ENCODE results near the gene ARHGEF28. TPM values are rescaled to one million over a fixed set of nuclear protein-coding genes. Genes with fewer than 3 reads are reported as not detected.
A peak's percentile ranks its signal among the peaks of the same experiment; 100 is the strongest.

The ARHGEF28 gene
- total and polyA plus RNA-seq, 2 donors (not counting 1 experiment from before 2014, with no cell fraction given): 2.3 to 34.3 TPM

DNA sequence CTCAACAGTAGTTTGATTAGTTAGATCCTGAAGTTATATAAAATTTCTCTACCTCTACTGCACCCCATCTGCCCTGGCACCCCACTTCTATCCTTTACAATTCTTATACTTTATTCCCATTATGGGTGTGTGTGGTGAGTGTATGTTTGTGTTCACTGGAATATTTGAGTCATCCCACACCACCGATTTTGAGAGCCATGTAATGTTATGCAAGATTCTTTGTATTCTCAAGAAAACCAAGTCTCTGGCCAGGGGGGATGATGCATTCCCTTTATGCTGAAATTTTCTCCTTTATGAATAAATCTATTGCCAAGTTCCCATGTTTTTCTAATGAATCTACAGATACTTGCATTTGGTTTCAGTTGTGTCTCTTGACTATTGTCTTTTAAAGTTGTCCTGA is 266.8 kb downstream of the ARHGEF28 start:
- H3K4me3 ChIP-seq (replicated peaks in 1 of 4; ENCODE audit: control extremely low read depth in 1 of 4, insufficient read depth in 1 of 4, low read depth in 3 of 4, low read length in 4 of 4): no peak overlapping the region
- H3K4me1 ChIP-seq (ENCODE audit: control insufficient read depth, extremely low read depth, insufficient read depth, low read length): peaks cover 4% of the 10 kb centered on the region
- no peak overlapping the region for H3K9ac ChIP-seq (ENCODE audit: insufficient read depth, low read length)
- DNase-seq (ENCODE audit: low read depth in 2 of 2): peak; percentile 93 to 95
- H4K20me1 ChIP-seq (ENCODE audit: control insufficient read depth, extremely low read depth, insufficient read depth, low read length): no peaks in the 10 kb centered on the region
- no peak overlapping the region for H2AFZ ChIP-seq (ENCODE audit: low read length)
- no peak for TF ChIP-seq CTCF (conservative IDR thresholded peaks at IDR 0.05 in 1 of 2, IDR thresholded peaks at IDR 0.05 in 1 of 2; ENCODE audit: low read depth in 1 of 2, low read length in 2 of 2)
- no peaks in the 10 kb centered on the region for H3K9me3 ChIP-seq (ENCODE audit: control insufficient read depth, insufficient read depth, low read depth, low read length)
- no peaks in the 10 kb centered on the region for H3K36me3 ChIP-seq (ENCODE audit: control insufficient read depth, insufficient read depth, low read length)
- H3K79me2 ChIP-seq (ENCODE audit: control insufficient read depth, insufficient read depth, low read length): no peaks in the 10 kb centered on the region
- H3K27ac ChIP-seq (ENCODE audit: insufficient read depth, low read length): peak overlapping the region; percentile 29
- H3K4me2 ChIP-seq (ENCODE audit: extremely low read depth, insufficient read depth, low read length): no peak overlapping the region
- no peaks in the 10 kb centered on the region for H3K27me3 ChIP-seq (ENCODE audit: control insufficient read depth, insufficient read depth, low read length)

DNA sequence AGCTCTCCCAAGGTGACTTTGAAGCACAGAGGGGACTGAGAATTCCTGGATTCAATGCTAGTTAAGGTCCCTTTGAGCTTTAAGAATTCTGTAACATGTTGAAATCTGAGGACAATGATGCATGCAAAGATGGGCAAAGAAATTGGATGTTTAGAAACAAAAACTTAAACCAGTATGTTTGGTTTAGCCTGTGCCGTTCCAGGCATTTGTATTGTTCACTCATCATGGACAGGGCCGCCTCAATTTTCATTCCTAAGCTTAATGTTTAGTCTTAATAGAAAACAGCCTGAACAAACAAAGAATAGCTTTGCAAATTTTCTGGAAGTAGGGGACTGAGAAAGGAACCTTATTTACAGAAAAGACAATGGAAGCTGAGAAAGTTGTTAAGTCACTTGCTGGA is 267.8 kb downstream of the ARHGEF28 start:
- Histone ChIP-seq H3K27me3 (ENCODE audit: control insufficient read depth, insufficient read depth, low read length) (no peaks in the 10 kb centered on the region), H4K20me1 (ENCODE audit: control insufficient read depth, extremely low read depth, insufficient read depth, low read length) (no peaks in the 10 kb centered on the region), H3K4me1 (ENCODE audit: control insufficient read depth, extremely low read depth, insufficient read depth, low read length) (peaks cover 4% of the 10 kb centered on the region), H3K4me2 (ENCODE audit: extremely low read depth, insufficient read depth, low read length) (no peak overlapping the region), H3K36me3 (ENCODE audit: control insufficient read depth, insufficient read depth, low read length) (no peaks in the 10 kb centered on the region), H3K9me3 (ENCODE audit: control insufficient read depth, insufficient read depth, low read depth, low read length) (no peaks in the 10 kb centered on the region), H3K79me2 (ENCODE audit: control insufficient read depth, insufficient read depth, low read length) (no peaks in the 10 kb centered on the region), H2AFZ (ENCODE audit: low read length) (no peak overlapping the region), H3K27ac (ENCODE audit: insufficient read depth, low read length) (no peak overlapping the region), H3K9ac (ENCODE audit: insufficient read depth, low read length) (no peak overlapping the region), H3K4me3 (replicated peaks in 1 of 4; ENCODE audit: control extremely low read depth in 1 of 4, insufficient read depth in 1 of 4, low read depth in 3 of 4, low read length in 4 of 4) (no peak overlapping the region)
- TF ChIP-seq EZH2 (IDR thresholded peaks at IDR 0.05; ENCODE audit: low read length, missing control alignments) (no peak), CTCF (conservative IDR thresholded peaks at IDR 0.05 in 1 of 2, IDR thresholded peaks at IDR 0.05 in 1 of 2; ENCODE audit: low read depth in 1 of 2, low read length in 2 of 2) (no peak)
- no peak for DNase-seq (ENCODE audit: low read depth in 2 of 2)

DNA sequence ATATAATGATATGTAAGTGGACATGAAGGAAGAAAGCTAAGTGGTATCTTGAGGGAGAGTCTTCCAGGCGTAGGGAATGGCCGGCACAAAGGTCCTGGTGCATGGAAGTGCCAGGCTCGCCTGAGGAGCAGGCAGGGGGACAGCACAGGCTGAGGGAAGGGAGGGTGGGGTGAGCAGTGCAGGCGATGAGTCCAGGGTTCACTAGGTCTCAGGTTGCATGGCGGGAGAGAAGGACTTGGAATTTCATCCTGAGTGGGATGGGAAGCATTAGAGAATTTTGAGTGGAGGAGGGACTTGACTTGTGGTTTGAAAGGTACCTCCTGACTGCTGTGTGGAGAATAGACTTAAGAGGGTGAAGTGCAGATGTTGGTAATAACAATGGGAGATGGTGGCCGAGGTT is 268.9 kb downstream of the ARHGEF28 start:
- DNase-seq (ENCODE audit: low read depth in 2 of 2): no peak
- Histone ChIP-seq H3K4me2 (ENCODE audit: extremely low read depth, insufficient read depth, low read length) (no peak overlapping the region), H2AFZ (ENCODE audit: low read length) (no peak overlapping the region), H3K9me3 (ENCODE audit: control insufficient read depth, insufficient read depth, low read depth, low read length) (no peaks in the 10 kb centered on the region), H3K27me3 (ENCODE audit: control insufficient read depth, insufficient read depth, low read length) (no peaks in the 10 kb centered on the region), H4K20me1 (ENCODE audit: control insufficient read depth, extremely low read depth, insufficient read depth, low read length) (no peaks in the 10 kb centered on the region), H3K36me3 (ENCODE audit: control insufficient read depth, insufficient read depth, low read length) (no peaks in the 10 kb centered on the region), H3K79me2 (ENCODE audit: control insufficient read depth, insufficient read depth, low read length) (no peaks in the 10 kb centered on the region), H3K4me1 (ENCODE audit: control insufficient read depth, extremely low read depth, insufficient read depth, low read length) (peaks cover 4% of the 10 kb centered on the region), H3K9ac (ENCODE audit: insufficient read depth, low read length) (no peak overlapping the region), H3K4me3 (replicated peaks in 1 of 4; ENCODE audit: control extremely low read depth in 1 of 4, insufficient read depth in 1 of 4, low read depth in 3 of 4, low read length in 4 of 4) (no peak overlapping the region), H3K27ac (ENCODE audit: insufficient read depth, low read length) (no peak overlapping the region)
- TF ChIP-seq CTCF (conservative IDR thresholded peaks at IDR 0.05 in 1 of 2, IDR thresholded peaks at IDR 0.05 in 1 of 2; ENCODE audit: low read depth in 1 of 2, low read length in 2 of 2) (no peak), EZH2 (IDR thresholded peaks at IDR 0.05; ENCODE audit: low read length, missing control alignments) (no peak)

Data from fibroblast of lung (primary cell).